HG03103 (cell line): ENCODE results near the gene SYNJ2.

ENCODE experiments used
- ATAC-seq: cut with Tn5 transposase; IDR thresholded peaks from one replicate; pipeline ENCODE4 v1.9.1; 2021; ENCODE audit warnings: low read depth; ENCODE audit not compliant: unreplicated experiment

Gene SYNJ2

DNA sequence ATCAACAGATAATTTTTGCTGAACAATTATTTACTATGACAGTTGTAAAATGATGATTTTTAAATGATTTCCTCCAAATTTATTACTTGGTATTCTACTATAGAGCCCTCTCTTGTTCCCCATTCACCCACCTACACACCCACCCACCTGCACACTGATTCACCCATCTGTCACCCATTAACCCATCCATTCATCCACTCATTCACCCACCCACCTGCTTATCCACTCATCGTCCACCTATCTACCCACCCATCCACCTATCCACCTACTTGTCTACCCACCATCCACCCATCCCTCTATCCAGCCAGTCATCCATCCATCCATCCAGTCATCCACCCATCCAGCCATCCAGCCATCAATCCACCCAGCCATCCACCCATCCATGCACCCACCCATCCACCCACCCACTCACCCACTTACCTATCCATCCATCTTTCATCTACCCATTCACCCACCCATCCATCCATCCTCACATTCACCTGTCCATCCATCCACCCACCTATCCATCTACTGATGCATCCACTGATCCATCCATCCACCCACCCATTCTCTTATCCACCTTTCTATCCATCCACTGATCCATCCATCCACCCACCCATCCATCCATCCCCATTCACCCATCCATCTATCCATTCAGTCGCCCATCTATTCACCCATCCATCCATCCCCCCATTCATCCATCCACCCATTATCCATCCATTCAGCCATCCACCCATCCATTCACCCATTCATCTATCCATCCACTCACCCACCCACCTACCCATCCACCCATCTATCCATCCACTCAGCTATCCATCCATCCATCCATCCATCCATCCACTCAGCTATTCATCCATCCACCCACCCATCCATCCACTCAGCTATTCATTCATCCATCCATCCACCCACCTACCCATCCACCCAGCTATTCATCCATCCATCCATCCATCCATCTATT, 72.0 kb downstream of the SYNJ2 start:
- no peak for ATAC-seq

GRCh38 chr6:158056355-158056754, 74.7 kb downstream of the SYNJ2 start:
- ATAC-seq, result no peak

DNA sequence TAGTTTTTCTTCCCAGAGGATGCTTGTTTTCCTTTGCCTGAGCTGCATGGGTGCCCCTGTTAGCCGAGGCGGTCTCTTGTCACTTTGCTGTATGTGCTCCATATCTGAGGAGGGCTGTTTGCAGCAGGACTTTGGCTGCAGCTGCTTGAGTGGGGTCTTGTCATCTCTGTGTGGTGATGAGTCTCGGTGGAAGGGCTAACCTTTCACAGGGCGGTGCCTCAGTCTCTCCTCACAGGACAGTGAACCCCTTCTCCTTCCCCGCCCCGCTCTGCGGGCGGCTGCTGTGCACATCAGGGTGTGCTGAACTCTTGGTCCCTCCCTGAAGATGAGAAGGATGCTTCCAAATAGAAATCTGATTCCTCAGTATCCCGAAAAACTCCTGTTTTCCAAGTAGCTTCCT, 75.1 kb downstream of the SYNJ2 start:
- ATAC-seq, result no peak

- no peak for ATAC-seq
Observed at GRCh38 chr6:158057213-158057987, 75.7 kb downstream of the SYNJ2 start.

DNA sequence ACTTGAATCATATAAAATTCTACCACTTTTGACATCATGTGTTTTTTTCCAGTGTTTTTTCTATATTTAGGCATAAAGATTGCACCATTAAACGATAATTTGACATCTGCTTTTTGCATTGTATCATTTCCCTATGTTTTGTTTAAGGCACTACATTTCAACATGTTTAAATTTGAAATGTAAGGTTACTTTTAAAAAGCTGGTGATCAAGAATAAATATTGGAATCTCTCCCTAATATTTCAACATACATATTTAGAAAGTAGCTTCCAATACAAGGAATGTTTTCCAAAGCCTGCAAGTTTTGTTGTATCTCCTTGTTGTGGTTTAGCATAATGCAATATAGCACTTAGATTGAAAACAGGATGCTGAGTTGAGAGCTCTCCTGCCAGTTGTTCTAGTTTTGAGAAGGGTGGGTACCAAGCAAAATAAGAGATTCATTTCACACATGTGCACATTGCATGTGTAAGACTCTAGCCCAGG, 76.5 kb downstream of the SYNJ2 start:
- no peak for ATAC-seq

- no peak for ATAC-seq
Observed at GRCh38 chr6:158059108-158059507, 77.4 kb downstream of the SYNJ2 start.

DNA sequence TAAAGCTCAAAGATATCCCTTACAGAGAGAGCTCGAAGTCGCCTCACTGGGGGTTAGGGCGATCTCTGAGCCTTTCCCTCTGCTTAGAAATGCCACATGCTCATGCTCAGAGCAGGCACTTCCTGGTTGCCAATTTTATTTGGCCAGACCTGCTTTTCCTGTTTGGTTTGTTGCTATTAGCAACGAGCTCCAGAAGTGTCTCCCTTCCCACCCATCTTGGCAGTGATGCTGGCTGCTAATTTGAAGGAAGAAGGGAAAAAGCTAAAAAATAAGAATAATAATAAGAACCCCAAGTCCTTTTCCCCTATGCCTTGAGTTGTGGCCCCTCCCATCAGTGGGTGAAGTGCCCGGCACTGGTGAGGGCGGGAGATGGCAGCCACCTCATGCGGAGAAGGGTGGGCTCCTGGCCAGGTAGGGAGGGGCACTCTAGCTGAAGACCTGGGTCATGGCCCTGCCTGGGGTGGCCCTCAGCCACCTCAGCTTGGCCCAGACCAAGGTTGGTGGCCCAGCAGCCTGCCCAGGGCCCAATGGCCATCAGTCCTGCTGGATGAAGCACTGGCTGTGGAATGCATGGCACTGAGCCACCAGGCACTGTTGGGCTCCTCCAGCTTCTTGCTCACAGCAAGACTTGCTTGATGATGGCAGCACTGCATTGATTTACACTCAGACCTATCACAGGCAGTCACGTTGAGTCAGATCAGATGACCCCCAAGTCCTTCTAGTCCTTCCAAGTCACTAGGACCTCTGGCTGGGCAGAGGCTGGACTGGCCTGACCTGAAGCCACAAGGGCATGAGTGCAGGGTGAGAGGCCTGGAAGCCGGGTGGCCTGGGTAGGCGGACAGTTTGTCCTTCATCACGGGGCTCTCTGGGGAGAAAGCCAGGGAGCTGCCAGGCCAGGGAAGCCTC, 79.0 kb downstream of the SYNJ2 start:
- no peak for ATAC-seq

DNA sequence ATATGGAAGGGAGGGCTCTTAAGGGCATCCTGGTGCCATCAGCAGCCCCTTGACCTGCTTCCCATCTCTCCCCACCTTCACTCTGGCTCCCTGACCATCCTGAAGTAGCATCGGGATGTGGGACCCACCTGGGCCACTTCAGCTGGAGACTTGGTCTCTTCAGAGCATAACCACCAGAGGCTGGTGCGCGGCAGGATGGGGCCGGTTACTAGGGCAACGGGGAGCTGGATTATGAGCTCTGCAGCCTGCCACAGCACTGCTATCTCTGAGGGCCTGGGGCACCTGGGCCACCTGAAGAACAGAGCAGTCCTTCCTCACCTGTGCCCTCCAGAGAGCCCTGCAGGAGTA, 79.7 kb downstream of the SYNJ2 start:
- ATAC-seq, result no peak

DNA sequence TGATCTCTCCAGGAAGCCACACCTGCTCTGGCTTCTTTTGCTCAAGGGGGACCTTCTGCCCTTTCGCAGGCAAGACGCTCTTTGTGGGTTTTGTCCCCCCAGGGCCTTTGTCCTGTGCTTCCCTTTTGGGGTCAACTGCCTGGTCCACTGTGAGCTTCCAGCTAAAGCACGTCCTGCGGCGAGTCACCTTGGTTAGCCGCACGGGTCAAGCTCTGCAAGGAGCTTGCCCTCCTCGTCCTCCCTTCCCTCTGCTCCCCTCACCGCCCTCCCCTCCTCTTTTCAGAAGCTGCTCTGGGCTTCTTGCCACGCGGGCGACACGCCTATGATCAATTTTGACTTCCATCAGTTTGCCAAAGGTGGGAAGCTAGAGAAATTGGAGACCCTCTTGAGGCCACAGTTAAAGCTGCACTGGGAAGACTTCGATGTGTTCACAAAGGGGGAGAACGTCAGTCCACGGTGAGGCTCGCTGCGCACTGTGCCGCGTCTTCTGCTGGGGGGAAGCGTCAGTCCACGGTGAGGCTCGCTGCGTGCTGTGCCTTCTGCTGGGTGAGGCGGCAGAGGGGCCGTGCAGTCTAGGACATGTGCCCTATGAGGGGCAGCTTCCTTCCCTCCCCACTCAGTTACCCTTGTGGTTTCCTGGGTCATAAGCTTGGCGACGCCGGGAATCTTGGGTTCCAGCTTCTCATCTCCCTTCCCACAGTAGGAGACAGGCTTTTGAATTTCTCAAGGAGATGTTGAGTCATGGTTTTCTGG, 80.2 kb downstream of the SYNJ2 start:
- no peak for ATAC-seq

DNA sequence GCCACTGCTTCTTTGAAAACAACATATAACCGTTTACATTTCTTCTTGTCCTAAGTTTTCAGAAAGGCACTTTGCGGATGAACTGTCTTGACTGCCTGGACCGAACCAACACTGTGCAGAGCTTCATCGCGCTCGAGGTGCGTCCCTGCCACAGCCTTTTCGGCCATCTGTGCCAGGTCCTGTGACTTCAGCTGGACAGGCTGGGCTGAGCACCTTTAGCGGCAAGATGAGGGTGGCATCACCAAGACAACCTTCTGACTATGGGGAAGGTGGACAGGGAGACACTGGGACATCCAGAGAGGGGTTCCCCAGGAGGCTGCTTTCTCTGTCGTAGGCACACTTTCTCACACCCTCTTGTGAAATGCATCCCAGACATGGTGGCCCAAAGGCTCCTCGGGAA, 82.1 kb downstream of the SYNJ2 start:
- ATAC-seq, result no peak

GRCh38 chr6:158064725-158065251, 83.1 kb downstream of the SYNJ2 start:
- ATAC-seq, result no peak

- ATAC-seq, result no peak
Observed at GRCh38 chr6:158066136-158066781, 84.6 kb downstream of the SYNJ2 start.

DNA sequence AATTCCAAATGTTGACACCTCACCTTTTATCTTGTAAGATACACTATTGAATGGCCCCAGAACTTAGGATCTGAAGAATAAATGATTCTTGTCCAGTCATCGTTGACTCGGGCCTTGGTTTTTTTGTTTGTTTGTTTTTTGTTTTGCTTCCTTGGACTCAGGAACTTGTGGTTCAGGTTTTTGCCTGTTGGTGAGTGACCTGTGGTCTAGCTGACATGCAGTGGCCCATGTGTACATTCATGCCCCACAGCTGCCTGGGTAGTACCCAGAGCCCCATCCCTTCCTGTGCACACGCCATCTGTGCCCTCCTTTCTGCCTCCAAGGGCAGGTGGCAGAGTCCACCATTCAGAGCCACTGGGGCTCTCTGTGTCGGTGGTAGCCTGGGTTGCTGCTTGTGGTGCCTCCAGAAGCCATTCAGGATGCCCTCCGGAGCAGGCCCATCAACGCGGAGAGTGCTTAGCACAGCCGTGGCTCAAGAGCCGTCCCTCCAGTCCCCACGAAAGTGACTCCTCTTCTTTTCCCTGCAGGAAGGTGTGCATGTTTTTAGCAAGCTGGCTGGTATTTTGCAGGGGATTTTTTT, 85.9 kb downstream of the SYNJ2 start:
- ATAC-seq, result no peak

- no peak for ATAC-seq
Observed at GRCh38 chr6:158068156-158068892, 86.7 kb downstream of the SYNJ2 start.

- no peak for ATAC-seq
Observed at GRCh38 chr6:158068893-158069799, 87.5 kb downstream of the SYNJ2 start.

GRCh38 chr6:158069800-158070195, 88.1 kb downstream of the SYNJ2 start:
- ATAC-seq, result no peak

GRCh38 chr6:158070513-158070912, 88.8 kb downstream of the SYNJ2 start:
- no peak for ATAC-seq
